Mesenchymal stem cell (in vitro differentiated cells and primary cell): ENCODE measurements around the gene BTBD2.

Experiments used
- DNase-seq: peaks from one replicate; pipeline ENCODE4 v3.0.0-alpha.2; 2013
- H2AFZ ChIP-seq: one replicate; pipeline ENCODE4 v1.6.1; 2013; ENCODE audit warnings: low read depth, mild to moderate bottlenecking, control low read depth, inconsistent platforms, low read length, moderate library complexity
- H2AK5ac ChIP-seq: 2 replicates; pipeline ENCODE4 v1.6.1; 2013; ENCODE audit warnings: low read length, moderate library complexity, mild to moderate bottlenecking, inconsistent platforms; ENCODE audit not compliant: severe bottlenecking
- H2BK120ac ChIP-seq: one replicate; pipeline ENCODE4 v1.6.1; 2013; ENCODE audit warnings: low read depth, mild to moderate bottlenecking, inconsistent platforms, low read length, moderate library complexity
- H2BK12ac ChIP-seq, 2 experiments: one replicate each; pipeline ENCODE4 v1.6.1; 2013; ENCODE audit warnings: inconsistent platforms in 2 of 2, low read length in 2 of 2, mild to moderate bottlenecking in 2 of 2, moderate library complexity in 2 of 2, control low read depth in 1 of 2
- H2BK15ac ChIP-seq: one replicate; pipeline ENCODE4 v1.6.1; 2013; ENCODE audit warnings: mild to moderate bottlenecking, low read depth, inconsistent platforms; ENCODE audit not compliant: poor library complexity, severe bottlenecking
- H2BK5ac ChIP-seq: 2 replicates; pipeline ENCODE4 v1.6.1; 2013; ENCODE audit warnings: low read depth, mild to moderate bottlenecking, low read length, control low read depth, inconsistent platforms; ENCODE audit not compliant: poor library complexity, severe bottlenecking
- H3K14ac ChIP-seq, 2 experiments: one replicate each; pipeline ENCODE4 v1.6.1; 2013; ENCODE audit warnings: inconsistent platforms in 2 of 2, low read length in 2 of 2, control low read depth in 1 of 2, mild to moderate bottlenecking in 1 of 2, moderate library complexity in 1 of 2
- H3K18ac ChIP-seq, 2 experiments: one replicate each; pipeline ENCODE4 v1.6.1; 2013; ENCODE audit warnings: inconsistent platforms in 2 of 2, low read length in 2 of 2, control low read depth in 1 of 2, low read depth in 1 of 2, mild to moderate bottlenecking in 1 of 2
- H3K23ac ChIP-seq, 2 experiments: one replicate each; pipeline ENCODE4 v1.6.1; 2013; ENCODE audit warnings: inconsistent platforms in 2 of 2, low read length in 2 of 2, mild to moderate bottlenecking in 2 of 2, moderate library complexity in 2 of 2, control low read depth in 1 of 2
- H3K27ac ChIP-seq: 2 replicates; pipeline ENCODE4 v1.5.1; 2013; ENCODE audit warnings: mild to moderate bottlenecking, moderate library complexity, low read length, control low read depth, inconsistent platforms; ENCODE audit not compliant: poor library complexity, severe bottlenecking
- H3K27me3 ChIP-seq, 2 experiments: 2 replicates each; pipeline versions ENCODE4 v1.6.1 to v1.7.0; 2013; ENCODE audit warnings: low read length in 2 of 2, mild to moderate bottlenecking in 2 of 2, moderate library complexity in 2 of 2, control low read depth in 1 of 2, inconsistent platforms in 1 of 2; ENCODE audit not compliant: control insufficient read depth in 1 of 2, insufficient read depth in 1 of 2
- H3K36me3 ChIP-seq, 2 experiments: 2 replicates each; pipeline versions ENCODE4 v1.6.1 to v1.7.0; 2013; ENCODE audit warnings: low read length in 2 of 2, control low read depth in 1 of 2, inconsistent platforms in 1 of 2, low read depth in 1 of 2, mild to moderate bottlenecking in 1 of 2; ENCODE audit not compliant: insufficient read depth in 2 of 2, control insufficient read depth in 1 of 2
- H3K4ac ChIP-seq, 2 experiments: one replicate each; pipeline ENCODE4 v1.6.1; 2013; ENCODE audit warnings: inconsistent platforms in 2 of 2, low read length in 2 of 2, mild to moderate bottlenecking in 2 of 2, moderate library complexity in 2 of 2, control low read depth in 1 of 2, low read depth in 1 of 2
- H3K4me1 ChIP-seq: 2 replicates; pipeline ENCODE4 v1.6.1; 2013; ENCODE audit warnings: low read depth, low read length, control low read depth; ENCODE audit not compliant: control insufficient read depth, insufficient read depth
- H3K4me2 ChIP-seq: 2 replicates; pipeline ENCODE4 v1.6.1; 2013; ENCODE audit warnings: low read length, mild to moderate bottlenecking, inconsistent platforms; ENCODE audit not compliant: poor library complexity, severe bottlenecking
- H3K4me3 ChIP-seq, 2 experiments: 2 replicates each; pipeline versions ENCODE4 v1.5.1 to v1.7.0; 2013; ENCODE audit warnings: low read length in 2 of 2, mild to moderate bottlenecking in 2 of 2, control low read depth in 1 of 2, low read depth in 1 of 2; ENCODE audit not compliant: insufficient read depth in 1 of 2
- H3K79me1 ChIP-seq: replicated peaks from 2 replicates; pipeline ENCODE4 v1.6.1; 2013; ENCODE audit warnings: mild to moderate bottlenecking, control low read depth, low read length, inconsistent platforms; ENCODE audit not compliant: poor library complexity, severe bottlenecking
- H3K9ac ChIP-seq: 2 replicates; pipeline ENCODE4 v1.7.0; 2013; ENCODE audit warnings: mild to moderate bottlenecking, low read length, moderate library complexity
- H3K9me3 ChIP-seq: 2 replicates; pipeline ENCODE4 v1.7.0; 2013; ENCODE audit warnings: mild to moderate bottlenecking, low read length; ENCODE audit not compliant: control insufficient read depth
- H4K8ac ChIP-seq: one replicate; pipeline ENCODE4 v1.6.1; 2013; ENCODE audit warnings: inconsistent platforms, mild to moderate bottlenecking, low read length, moderate library complexity
- H4K91ac ChIP-seq: one replicate; pipeline ENCODE4 v1.6.1; 2013; ENCODE audit warnings: mild to moderate bottlenecking, low read length, inconsistent platforms
- WGBS: methylation state at CpG from one replicate; pipeline ENCODE4 v1.1.7; 2013; ENCODE audit warnings: mixed read lengths; 5-methylcytosine and 5-hydroxymethylcytosine counted together

BTBD2 gene

GRCh38 chr19:1998712-1999708, 16.5 kb downstream of the BTBD2 start:
- no peak overlapping the region for H2AK5ac ChIP-seq
- no peak overlapping the region for H3K14ac ChIP-seq
- H2BK12ac ChIP-seq, result no peak overlapping the region
- 95% methylated on average over 45 of the region's 52 CpGs for WGBS
- no peak overlapping the region for H2BK5ac ChIP-seq
- peaks cover 2% of the 10 kb centered on the region for H3K4me1 ChIP-seq
- DNase-seq, result no peak
- no peak overlapping the region for H3K9ac ChIP-seq
- H2AFZ ChIP-seq, result no peak overlapping the region
- no peaks in the 10 kb centered on the region for H3K27me3 ChIP-seq
- no peak overlapping the region for H3K18ac ChIP-seq
- H3K4ac ChIP-seq, result no peak overlapping the region
- peaks cover 37 to 57% of the 10 kb centered on the region in 2 experiments for H3K36me3 ChIP-seq
- H3K9me3 ChIP-seq, result peaks cover 4% of the 10 kb centered on the region
- H2BK15ac ChIP-seq, result no peak overlapping the region
- H3K23ac ChIP-seq, result no peak overlapping the region
- H4K8ac ChIP-seq, result no peak overlapping the region
- H3K79me1 ChIP-seq, result peaks cover 26% of the 10 kb centered on the region
- H3K27ac ChIP-seq, result no peak overlapping the region
- no peak overlapping the region for H3K4me2 ChIP-seq
- H2BK120ac ChIP-seq, result no peak overlapping the region
- H3K4me3 ChIP-seq, result no peak overlapping the region
- no peak overlapping the region for H4K91ac ChIP-seq

GRCh38 chr19:1997353-1998233, 17.9 kb downstream of the BTBD2 start:
- Histone ChIP-seq H3K4me3 (no peak overlapping the region), H2BK12ac (no peak overlapping the region), H2BK120ac (no peak overlapping the region), H3K4me1 (peaks cover 1% of the 10 kb centered on the region), H2BK5ac (no peak overlapping the region), H4K8ac (no peak overlapping the region), H2AK5ac (no peak overlapping the region), H3K27ac (no peak overlapping the region), H3K4ac (no peak overlapping the region), H3K36me3 (peaks cover 45 to 63% of the 10 kb centered on the region in 2 experiments), H4K91ac (no peak overlapping the region), H3K4me2 (no peak overlapping the region), H2AFZ (no peak overlapping the region), H3K9ac (no peak overlapping the region), H3K14ac (no peak overlapping the region), H3K9me3 (peaks cover 4% of the 10 kb centered on the region), H2BK15ac (no peak overlapping the region), H3K27me3 (no peaks in the 10 kb centered on the region), H3K23ac (no peak overlapping the region), H3K79me1 (peaks cover 28% of the 10 kb centered on the region), H3K18ac (no peak overlapping the region)
- DNase-seq, result no peak
- 97% methylated on average over 31 of the region's 31 CpGs for WGBS

GRCh38 chr19:1992759-1993260, 22.7 kb downstream of the BTBD2 start:
- H3K18ac ChIP-seq, result no peak overlapping the region
- H3K27me3 ChIP-seq, result no peaks in the 10 kb centered on the region
- no peak overlapping the region for H2BK5ac ChIP-seq
- no peak overlapping the region for H4K91ac ChIP-seq
- H3K4me1 ChIP-seq, result no peaks in the 10 kb centered on the region
- no peak overlapping the region for H3K4ac ChIP-seq
- no peak for DNase-seq
- peaks cover 58 to 62% of the 10 kb centered on the region in 2 experiments for H3K36me3 ChIP-seq
- H3K4me3 ChIP-seq, result no peak overlapping the region
- no peak overlapping the region for H2AK5ac ChIP-seq
- H3K14ac ChIP-seq, result no peak overlapping the region
- H3K79me1 ChIP-seq, result peaks cover 12% of the 10 kb centered on the region
- H2BK12ac ChIP-seq, result no peak overlapping the region
- no peak overlapping the region for H3K9ac ChIP-seq
- 86% methylated on average over 36 of the region's 44 CpGs for WGBS
- H2AFZ ChIP-seq, result no peak overlapping the region
- H4K8ac ChIP-seq, result no peak overlapping the region
- H3K27ac ChIP-seq, result no peak overlapping the region
- no peak overlapping the region for H3K23ac ChIP-seq
- peaks cover 4% of the 10 kb centered on the region for H3K9me3 ChIP-seq
- H2BK120ac ChIP-seq, result no peak overlapping the region
- no peak overlapping the region for H3K4me2 ChIP-seq
- H2BK15ac ChIP-seq, result no peak overlapping the region
